ENCODE measurements around the gene FYB1.

DNA sequence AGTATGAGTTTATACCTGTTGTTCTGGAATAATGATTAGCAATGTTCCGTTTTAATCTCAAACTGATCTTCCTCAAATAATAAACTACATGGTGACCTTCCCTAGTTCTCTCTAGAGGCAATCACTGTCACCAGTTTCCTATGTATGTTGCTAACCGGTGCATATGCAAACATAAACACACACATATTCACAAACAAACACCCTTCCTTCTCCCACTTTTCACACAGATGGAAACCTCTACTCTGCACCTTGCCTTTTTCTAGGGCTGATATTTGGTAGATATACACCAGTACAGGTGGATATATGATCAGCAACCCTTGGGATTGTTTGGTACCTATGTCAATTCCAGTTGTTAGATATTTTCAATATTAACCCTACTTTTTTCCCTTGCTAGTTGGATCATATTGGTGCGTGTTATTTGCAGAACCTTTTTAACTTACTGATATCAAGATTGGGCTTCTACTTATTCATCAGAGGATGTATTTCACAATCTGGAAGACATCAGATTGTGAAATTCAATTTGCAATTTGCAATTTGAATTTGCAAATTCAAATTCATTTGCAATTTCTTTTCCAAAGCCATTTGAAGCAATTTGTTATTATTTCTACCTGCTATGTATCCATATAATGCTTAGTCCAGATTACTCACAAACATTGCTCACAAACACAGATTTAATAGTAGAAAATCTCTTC is 12.6 kb downstream of the FYB1 start:
- no peak for TF ChIP-seq EZH2 (IDR thresholded peaks at IDR 0.05)
- TF ChIP-seq POLR2AphosphoS5 (IDR thresholded peaks at IDR 0.05; ENCODE audit: borderline replicate concordance, low read depth, low read length), result no peak
- TF ChIP-seq FOXP2 (optimal IDR thresholded peaks at IDR 0.05; ENCODE audit: control extremely low read depth, extremely low read length, insufficient read depth), result no peak
